GM12875 (cell line): ENCODE data around the gene NRP1.

Source experiments
- H3K4me3 ChIP-seq: one replicate; pipeline ENCODE4 v1.5.1; 2011; ENCODE audit warnings: low read depth, low read length, control low read depth
- TF ChIP-seq, protein P1 (sequence below): IDR thresholded peaks from 2 replicates; pipeline ENCODE4 v1.5.1; 2011; ENCODE audit warnings: low read depth, mild to moderate bottlenecking, control low read depth, inconsistent platforms, low read length, moderate library complexity, borderline replicate concordance; ENCODE audit not compliant: insufficient read depth

The NRP1 gene

DNA sequence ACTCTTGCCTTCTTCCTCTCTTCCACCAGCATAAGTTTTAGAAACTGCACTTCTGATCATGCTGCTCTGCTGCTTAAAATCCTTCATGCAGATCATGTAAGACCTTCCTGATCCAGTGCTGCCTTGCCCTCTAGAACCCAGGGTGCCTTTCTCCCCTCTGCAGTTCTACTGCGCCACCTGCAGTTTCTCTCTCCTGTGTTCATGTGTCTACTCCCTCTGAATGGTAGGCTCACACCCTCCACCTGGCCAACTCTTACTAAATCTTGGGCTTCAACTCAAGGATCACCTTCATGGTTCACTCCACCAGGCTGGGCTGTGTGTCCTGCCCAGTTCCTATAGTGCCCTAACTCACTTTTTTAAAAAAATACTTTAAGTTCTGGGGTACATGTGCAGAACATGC is 201.8 kb downstream of the NRP1 start:
- TF ChIP-seq, protein P1, sequence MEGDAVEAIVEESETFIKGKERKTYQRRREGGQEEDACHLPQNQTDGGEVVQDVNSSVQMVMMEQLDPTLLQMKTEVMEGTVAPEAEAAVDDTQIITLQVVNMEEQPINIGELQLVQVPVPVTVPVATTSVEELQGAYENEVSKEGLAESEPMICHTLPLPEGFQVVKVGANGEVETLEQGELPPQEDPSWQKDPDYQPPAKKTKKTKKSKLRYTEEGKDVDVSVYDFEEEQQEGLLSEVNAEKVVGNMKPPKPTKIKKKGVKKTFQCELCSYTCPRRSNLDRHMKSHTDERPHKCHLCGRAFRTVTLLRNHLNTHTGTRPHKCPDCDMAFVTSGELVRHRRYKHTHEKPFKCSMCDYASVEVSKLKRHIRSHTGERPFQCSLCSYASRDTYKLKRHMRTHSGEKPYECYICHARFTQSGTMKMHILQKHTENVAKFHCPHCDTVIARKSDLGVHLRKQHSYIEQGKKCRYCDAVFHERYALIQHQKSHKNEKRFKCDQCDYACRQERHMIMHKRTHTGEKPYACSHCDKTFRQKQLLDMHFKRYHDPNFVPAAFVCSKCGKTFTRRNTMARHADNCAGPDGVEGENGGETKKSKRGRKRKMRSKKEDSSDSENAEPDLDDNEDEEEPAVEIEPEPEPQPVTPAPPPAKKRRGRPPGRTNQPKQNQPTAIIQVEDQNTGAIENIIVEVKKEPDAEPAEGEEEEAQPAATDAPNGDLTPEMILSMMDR, result no peak
- no peak overlapping the region for H3K4me3 ChIP-seq

DNA sequence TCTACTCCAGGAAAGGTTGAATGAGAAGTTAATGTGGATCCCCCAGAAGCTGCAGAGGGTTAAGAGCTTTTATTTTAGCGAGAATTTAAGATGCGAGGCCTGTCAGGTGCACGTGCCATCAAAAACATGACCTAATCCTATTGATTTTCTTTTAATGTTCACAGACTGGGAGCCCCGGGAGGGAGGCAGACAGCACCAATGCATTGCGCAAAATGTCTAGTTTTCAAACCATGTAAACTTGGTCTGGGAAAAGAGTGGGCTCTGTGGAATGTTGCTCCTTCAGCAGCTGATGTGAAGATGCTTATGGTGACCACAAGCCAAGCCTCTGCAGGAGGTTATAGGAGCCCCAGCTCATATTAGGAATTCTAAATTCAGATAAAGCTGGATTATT is 204.5 kb downstream of the NRP1 start:
- H3K4me3 ChIP-seq, result no peak overlapping the region
- TF ChIP-seq, protein P1, result no peak

DNA sequence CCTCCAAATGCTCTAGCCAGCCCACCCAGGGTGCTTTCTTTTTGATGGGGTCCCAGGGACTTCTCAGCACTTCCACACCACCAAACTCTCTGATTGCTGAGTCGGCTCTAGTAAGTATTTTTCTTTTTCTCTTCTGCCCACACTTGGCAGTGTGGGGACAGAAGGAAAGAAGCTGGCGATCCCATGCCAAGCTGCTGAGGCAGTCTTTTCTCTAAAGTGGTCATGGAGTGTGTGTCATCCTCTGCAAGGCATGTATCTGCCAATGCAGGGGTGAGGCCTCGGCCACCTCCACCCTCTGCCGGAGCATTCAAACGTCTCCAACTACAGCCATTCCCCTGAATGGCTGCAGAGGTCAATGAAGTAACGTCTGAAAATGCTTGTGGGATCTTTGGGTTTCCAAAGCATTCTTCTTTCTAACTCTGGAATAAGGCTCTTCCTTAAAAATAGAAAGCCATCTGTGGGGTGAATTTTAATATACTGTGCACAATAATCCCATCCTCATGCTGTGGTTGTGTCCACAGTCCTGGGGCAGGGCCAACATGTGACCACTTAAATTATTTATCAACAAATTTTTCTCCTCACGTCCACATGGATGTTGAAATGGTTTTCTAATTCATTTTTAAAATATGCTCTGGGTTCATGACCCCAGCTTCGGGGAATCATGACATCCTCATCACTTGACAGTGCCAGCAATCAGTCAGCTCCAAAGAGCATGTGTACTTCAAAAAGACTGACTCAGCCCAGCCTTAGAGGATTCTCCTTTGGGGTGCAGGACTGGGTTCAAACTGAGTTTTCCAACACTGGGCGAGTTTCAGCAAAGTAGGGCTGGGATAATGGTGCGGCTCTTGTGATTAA is 205.1 kb downstream of the NRP1 start:
- H3K4me3 ChIP-seq, result no peak overlapping the region
- TF ChIP-seq, protein P1, result no peak

DNA sequence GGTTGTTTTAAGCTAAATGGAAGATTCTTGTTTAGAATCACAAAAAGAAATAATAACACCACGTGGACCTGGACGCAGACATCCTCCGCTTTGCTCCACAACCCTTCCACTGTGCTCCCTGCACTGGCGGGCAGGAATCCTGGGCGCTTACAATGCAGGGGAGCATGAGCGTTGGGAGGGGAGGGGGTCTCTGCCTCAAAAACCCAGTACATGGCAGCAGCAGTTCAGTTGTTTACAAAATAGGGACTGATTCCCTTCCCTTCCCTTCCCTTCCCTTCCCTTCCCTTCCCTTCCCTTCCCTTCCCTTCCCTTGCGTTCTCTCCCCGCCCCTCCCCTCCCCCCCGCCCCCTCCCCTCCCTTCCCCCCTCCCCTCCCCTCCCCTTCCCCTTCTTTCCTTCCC is 206.8 kb downstream of the NRP1 start:
- TF ChIP-seq, protein P1, result no peak
- no peak overlapping the region for H3K4me3 ChIP-seq
